Muscle layer of duodenum (tissue), 2 donors: Measurements from ENCODE around the gene SLC6A1.

ENCODE experiments used
- H3K27ac ChIP-seq: one replicate; pipeline ENCODE4 v1.7.0; 2013; ENCODE audit warnings: mild to moderate bottlenecking, low read length
- H3K27me3 ChIP-seq: one replicate; pipeline ENCODE4 v1.7.0; 2013; ENCODE audit warnings: low read depth, mild to moderate bottlenecking, control low read depth, low read length
- H3K36me3 ChIP-seq, 2 donors: one replicate each; pipeline ENCODE4 v1.7.0; 2013; ENCODE audit warnings: low read length in 2 of 2, control low read depth in 1 of 2, mild to moderate bottlenecking in 1 of 2; ENCODE audit not compliant: insufficient read depth in 2 of 2, control insufficient read depth in 1 of 2
- H3K4me1 ChIP-seq, 2 donors: one replicate each; pipeline ENCODE4 v1.7.0; 2013; ENCODE audit warnings: low read length in 2 of 2, mild to moderate bottlenecking in 2 of 2, control low read depth in 1 of 2, moderate library complexity in 1 of 2; ENCODE audit not compliant: insufficient read depth in 2 of 2, control insufficient read depth in 1 of 2
- H3K4me3 ChIP-seq, 2 donors: one replicate each; pipeline ENCODE4 v1.7.0; 2013; ENCODE audit warnings: low read length in 2 of 2, low read depth in 1 of 2, mild to moderate bottlenecking in 1 of 2
- H3K9me3 ChIP-seq, 2 donors: one replicate each; pipeline ENCODE4 v1.7.0; 2013; ENCODE audit warnings: low read length in 2 of 2, control low read depth in 1 of 2, mild to moderate bottlenecking in 1 of 2; ENCODE audit not compliant: control insufficient read depth in 1 of 2
- donor health status: healthy.

Gene SLC6A1

DNA sequence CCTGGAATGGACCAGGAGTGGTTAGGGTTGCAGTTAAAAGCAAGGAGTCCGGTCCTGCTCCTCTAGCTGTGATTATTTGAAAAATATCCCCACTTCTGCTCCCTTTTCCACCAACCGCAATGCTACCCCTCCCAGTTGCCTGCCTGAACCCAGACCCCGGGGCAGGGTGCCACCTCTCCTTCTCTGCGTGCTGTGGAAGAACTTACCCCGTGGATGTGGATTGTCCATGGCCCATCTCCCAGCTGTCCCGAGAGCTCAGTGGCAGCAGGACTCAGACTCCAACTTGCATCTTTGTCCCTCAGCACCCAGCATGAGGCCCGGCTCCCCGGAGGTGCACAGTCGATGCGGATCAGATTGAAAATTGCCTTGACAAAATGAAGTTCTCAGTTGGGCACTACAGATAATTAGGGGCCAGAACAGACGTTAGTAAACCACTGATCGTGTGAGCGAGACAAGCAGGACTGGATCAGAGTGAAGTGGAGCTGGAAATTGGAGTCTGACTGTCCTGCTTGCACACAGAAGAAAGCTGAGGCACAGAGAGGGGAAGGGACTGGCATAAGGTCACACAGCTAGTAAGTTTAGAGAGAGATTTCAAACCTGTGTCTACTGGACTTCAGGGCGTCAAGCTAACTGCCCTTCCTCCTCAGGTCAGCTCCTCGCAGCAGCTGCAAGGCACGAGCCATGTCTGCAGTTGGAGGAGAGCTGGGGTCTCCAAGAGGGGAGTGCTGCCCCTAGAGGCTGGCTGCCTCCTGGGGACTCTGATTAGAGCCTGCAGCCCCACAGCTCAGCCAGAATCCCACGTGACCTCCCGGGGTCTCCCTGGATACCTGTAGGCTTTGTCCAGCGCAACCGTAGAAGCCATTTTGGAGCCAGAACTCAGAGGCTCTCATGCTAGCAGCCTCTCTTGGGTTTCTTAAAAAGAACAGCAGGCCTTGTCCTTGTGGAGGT is 14.7 kb downstream of the SLC6A1 start:
- Histone ChIP-seq H3K4me1 (no peaks in the 10 kb centered on the region), H3K4me3 (no peak overlapping the region), H3K36me3 (no peaks in the 10 kb centered on the region), H3K27me3 (no peaks in the 10 kb centered on the region), H3K9me3 (no peaks in the 10 kb centered on the region), H3K27ac (no peak overlapping the region)

DNA sequence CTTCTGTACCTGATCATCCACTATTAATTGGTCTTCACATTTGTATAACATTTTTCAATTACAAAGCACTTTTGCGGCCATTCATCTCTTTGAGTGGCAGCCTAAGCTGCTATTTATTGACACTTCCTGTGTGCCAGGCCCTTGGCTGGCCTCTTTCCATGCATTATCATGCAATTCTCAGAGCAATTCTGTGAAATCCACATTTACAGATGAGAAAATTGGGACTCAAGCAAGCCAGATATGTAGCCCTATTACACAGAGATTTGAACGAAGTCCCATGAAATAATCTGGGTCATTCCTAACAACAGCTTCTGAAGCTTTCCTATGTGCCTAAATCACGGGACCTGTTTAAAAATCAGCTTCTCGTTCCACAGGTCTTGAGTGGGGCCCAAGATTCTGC is 17.4 kb downstream of the SLC6A1 start:
- H3K27ac ChIP-seq: no peak overlapping the region
- no peaks in the 10 kb centered on the region for H3K4me1 ChIP-seq
- H3K27me3 ChIP-seq: no peaks in the 10 kb centered on the region
- no peaks in the 10 kb centered on the region for H3K36me3 ChIP-seq
- no peaks in the 10 kb centered on the region for H3K9me3 ChIP-seq
- no peak overlapping the region for H3K4me3 ChIP-seq

DNA sequence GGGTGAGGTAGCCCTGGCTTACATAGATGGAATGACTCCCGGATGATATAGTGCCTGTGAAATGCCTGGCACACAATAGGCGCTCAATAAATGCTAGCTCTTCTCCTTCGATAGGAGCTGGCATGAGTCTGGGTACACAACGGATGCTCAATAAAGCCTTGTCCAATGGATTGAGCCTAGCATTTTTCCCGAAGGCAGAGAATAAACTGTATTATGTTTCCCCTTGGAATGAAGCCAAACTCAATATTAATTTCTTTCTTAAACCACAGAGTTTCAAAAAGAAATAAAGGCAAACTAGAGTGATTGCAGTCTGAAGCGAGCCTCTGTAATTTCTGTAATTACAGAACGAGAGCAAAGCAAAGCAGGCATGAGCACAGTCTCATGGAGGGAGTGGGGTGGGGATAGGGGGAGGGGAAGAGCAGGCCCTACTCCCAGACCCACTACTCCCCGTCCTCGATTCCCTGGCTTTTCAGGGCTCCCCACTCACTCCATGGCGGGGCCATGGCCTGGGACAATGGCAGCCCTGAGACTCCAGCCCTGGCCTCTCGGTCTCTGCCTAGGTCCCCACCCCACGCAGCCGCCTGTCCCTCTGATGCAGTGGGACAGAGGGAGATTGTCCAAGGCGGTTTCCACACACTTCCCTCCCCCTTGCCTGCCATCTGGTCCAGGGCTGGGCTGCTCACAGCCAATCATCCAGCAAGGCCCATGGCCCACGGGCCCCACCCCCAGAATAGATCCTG is 18.0 kb downstream of the SLC6A1 start:
- Histone ChIP-seq H3K27me3 (no peaks in the 10 kb centered on the region), H3K27ac (no peak overlapping the region)

DNA sequence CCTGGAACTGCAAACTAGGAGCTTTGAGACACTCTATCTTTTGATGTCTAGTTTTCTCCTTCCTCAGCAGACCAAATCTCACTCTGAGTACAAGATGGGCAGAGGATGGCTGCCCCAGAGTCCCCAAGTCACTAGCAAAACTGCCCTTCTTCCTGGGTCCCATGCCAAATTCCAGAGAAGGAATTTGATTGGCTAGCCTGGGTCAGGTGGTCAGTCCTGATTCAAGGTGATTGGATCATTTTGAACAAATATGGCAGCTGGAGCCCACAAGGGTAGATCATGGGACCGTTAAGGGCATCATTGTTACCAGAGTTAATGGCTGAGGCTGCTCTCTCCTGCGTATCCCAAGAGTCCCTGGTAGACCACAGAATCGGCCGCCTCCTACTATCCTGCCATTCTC is 21.7 kb downstream of the SLC6A1 start:
- Histone ChIP-seq H3K27me3 (no peaks in the 10 kb centered on the region), H3K9me3 (no peaks in the 10 kb centered on the region), H3K36me3 (no peaks in the 10 kb centered on the region), H3K4me3 (no peak overlapping the region), H3K4me1 (no peaks in the 10 kb centered on the region), H3K27ac (no peak overlapping the region)

More for the DNA sequence above, 18.0 kb downstream of the SLC6A1 start:
- Histone ChIP-seq H3K4me1 (no peaks in the 10 kb centered on the region), H3K9me3 (no peaks in the 10 kb centered on the region), H3K36me3 (no peaks in the 10 kb centered on the region), H3K4me3 (no peak overlapping the region)

DNA sequence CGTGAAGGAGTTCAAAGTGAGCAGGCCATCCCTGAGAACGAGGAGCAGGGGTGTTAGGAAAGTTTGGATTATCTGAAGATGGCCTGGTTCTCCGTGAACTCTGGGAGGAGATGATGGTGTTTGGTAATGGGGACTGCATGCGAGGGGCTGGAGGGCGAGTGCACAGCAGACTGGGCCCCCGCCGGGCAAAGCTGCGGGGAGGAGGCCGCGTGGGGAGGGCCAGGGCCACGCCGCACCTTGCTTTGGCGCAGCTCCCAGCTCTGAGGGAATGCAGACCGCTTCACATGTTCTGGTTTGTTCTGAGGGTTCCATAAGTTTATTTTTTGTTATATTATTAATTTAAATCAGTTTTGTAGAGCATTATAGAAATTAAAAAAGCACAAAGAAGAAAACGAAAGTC is 22.2 kb downstream of the SLC6A1 start:
- H3K4me1 ChIP-seq: no peaks in the 10 kb centered on the region
- H3K4me3 ChIP-seq: no peak overlapping the region
- H3K27ac ChIP-seq: no peak overlapping the region
- no peaks in the 10 kb centered on the region for H3K27me3 ChIP-seq
- no peaks in the 10 kb centered on the region for H3K9me3 ChIP-seq
- no peaks in the 10 kb centered on the region for H3K36me3 ChIP-seq

DNA sequence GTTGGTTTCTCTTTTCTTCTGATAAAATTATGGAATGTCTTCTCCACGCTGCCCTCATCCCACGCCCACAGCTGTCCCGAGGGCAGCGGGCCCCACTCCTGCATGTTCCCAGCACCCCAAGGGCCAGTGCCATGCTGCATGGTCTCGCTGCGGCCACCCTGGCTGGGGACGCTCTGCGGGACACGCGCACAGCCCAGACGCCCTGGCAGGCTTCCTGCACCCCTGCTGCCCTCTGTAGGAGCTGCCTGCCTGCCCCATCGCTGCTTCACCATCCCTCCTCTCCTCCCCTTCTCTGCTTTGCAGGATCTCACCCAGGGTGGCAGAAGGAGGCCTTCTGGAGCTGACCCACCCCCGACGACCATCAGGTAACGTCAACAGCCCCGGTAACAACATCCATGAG is 22.8 kb downstream of the SLC6A1 start:
- Histone ChIP-seq H3K4me1 (no peaks in the 10 kb centered on the region), H3K9me3 (no peaks in the 10 kb centered on the region), H3K36me3 (no peaks in the 10 kb centered on the region), H3K4me3 (no peak overlapping the region), H3K27ac (no peak overlapping the region), H3K27me3 (no peaks in the 10 kb centered on the region)

DNA sequence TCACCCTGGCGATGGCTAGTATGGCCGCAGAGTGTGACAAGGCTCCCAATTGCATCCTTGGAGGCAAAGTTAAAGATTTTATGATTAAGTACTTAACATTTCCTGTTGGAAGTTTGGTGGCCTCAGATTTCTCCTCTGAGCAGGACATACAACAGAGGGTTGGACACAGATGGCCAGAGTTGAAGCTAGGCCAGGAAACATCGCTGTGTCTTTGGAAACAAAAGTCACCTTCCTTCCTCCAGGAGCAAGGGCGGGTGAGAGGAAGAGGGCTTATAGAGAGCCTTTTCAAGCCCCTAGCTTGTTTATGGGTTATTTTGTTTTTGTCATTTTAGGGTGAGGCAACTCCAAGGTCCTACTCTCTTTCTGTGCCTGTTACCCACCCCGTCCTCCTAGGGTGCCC is 24.2 kb downstream of the SLC6A1 start:
- Histone ChIP-seq H3K4me3 (no peak overlapping the region), H3K9me3 (no peaks in the 10 kb centered on the region), H3K4me1 (no peaks in the 10 kb centered on the region), H3K27ac (no peak overlapping the region), H3K36me3 (no peaks in the 10 kb centered on the region), H3K27me3 (no peaks in the 10 kb centered on the region)

DNA sequence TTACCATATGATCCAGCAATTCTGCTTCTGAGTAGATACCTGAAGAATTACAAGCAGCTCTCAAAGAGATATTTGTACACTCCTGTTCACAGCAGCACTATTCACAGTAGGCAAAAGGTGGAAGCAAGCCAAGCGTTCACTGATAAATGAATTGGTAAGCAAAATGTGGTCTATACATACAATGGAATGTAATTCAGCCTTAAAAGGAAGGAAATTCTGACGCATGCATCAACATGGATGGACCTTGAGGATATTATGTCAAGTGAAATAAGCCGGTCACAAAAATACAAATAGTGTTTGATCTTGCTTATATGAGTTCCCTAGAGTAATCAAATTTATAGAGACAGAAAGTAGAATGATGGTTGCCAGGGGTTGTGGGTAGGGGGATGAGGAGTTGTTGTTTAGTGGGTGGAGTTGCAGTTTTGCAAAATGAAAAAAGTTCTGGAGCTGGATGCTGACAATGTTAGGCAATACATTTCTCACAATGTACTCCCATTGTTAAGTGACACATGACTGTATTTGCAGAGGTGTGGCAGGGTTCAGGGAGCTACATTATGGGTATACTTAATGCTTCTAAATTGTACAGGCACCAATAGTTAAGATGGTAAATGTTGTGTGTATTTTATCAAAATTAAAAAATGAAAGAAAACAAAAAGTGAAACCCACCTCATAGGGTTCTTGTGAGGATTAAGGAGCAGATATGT is 26.7 kb downstream of the SLC6A1 start:
- no peaks in the 10 kb centered on the region for H3K27me3 ChIP-seq
- no peaks in the 10 kb centered on the region for H3K9me3 ChIP-seq
- H3K4me1 ChIP-seq: no peaks in the 10 kb centered on the region
- no peak overlapping the region for H3K27ac ChIP-seq
- H3K36me3 ChIP-seq: no peaks in the 10 kb centered on the region
- no peak overlapping the region for H3K4me3 ChIP-seq

DNA sequence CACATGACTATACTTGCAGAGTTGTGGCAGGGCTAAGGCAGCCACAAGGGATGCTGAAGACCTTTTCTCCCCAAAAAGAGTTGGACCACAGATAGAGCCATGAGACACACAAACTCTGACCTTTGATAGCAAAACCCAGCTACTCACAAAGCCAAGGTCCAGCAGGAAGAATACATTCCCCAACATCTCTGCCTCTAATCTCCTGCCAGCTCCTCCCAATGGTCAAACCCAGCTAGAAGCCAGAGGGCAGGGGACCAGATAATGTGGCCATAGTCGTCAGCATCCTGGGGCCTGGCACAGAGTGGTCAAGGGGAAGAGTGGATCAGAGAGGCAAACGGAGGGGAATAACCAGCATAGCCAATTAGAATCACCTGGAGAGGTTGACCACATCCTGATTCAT is 28.2 kb downstream of the SLC6A1 start:
- Histone ChIP-seq H3K27me3 (no peaks in the 10 kb centered on the region), H3K27ac (no peak overlapping the region), H3K9me3 (no peaks in the 10 kb centered on the region), H3K4me3 (no peak overlapping the region), H3K36me3 (no peaks in the 10 kb centered on the region), H3K4me1 (no peaks in the 10 kb centered on the region)

DNA sequence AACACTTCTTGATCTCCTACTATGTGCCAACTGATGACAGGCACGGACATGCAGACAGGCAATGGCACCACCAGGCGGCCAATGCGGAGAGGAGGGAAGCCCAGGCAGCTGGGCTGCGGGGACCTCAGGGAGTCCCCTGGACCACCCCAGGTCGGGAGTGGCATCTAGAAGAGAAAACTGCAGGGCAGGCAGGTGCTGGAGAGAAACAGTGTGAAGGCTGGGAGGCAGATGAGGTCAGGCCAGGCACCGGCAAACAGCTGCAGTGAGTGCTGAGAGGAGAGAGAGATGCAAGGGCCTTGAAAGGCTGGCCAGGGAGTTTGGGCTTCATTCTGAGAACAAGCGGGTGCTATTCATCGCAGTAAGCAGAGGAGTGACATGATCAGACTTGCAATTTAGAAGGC is 29.1 kb downstream of the SLC6A1 start:
- H3K9me3 ChIP-seq: no peaks in the 10 kb centered on the region
- H3K27ac ChIP-seq: no peak overlapping the region
- H3K36me3 ChIP-seq: no peaks in the 10 kb centered on the region
- H3K4me3 ChIP-seq: no peak overlapping the region
- no peaks in the 10 kb centered on the region for H3K27me3 ChIP-seq
- no peaks in the 10 kb centered on the region for H3K4me1 ChIP-seq

DNA sequence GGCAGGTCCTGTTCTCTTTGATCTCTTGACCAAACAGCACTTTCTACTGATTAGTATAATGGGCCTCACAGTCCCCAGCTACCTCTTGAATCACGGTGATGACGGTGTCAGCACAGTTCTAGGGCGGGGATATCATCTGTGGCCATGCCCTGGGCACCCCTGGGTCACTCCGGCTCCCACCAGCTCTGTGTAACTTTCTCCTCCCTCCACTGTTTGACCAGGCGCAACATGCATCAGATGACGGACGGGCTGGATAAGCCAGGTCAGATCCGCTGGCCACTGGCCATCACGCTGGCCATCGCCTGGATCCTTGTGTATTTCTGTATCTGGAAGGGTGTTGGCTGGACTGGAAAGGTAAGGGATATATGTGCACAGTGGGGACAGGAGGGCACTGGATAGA is 29.6 kb downstream of the SLC6A1 start:
- Histone ChIP-seq H3K4me1 (no peaks in the 10 kb centered on the region), H3K4me3 (no peak overlapping the region), H3K36me3 (no peaks in the 10 kb centered on the region), H3K9me3 (no peaks in the 10 kb centered on the region), H3K27ac (no peak overlapping the region), H3K27me3 (no peaks in the 10 kb centered on the region)
